HG03196 (cell line): ENCODE measurements around the gene CADM2.

Source experiments
- ATAC-seq: cut with Tn5 transposase; IDR thresholded peaks from one replicate; pipeline ENCODE4 v1.9.1; 2021; ENCODE audit not compliant: unreplicated experiment

The CADM2 gene

DNA sequence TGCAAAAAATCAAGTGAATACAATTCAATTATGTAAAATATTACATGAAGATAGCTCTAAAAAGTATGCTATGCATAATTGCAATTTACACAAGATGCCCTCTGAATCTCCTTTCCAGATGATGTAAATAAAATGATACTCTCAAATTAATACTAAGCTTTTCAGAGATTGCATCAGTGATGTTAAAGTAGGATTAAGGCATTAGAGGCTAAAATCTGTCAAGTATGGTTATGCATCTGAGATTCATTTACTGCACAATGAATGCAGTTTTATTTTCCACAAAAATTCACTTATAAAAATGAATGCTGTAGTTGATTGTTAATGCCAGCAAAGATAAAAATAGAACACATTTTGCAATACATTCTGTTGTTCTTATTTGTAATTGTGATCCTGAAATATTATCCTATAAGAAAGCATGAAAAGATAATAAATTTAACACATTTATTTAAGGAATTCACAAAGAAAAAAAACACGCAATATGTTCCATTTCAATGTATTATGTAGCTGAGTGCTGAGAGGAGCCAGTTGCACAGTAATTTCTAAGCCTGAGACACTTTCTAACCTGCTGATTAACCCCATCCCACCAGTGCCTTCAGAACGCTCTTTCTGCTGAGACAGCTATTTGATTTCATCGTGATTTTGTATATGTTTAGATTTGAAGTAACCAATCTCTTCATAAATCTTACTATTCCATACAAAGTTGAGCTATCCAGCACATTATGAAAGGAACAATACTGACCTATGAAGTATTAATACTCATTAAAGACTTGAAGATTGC lies 224.4 kb downstream of the CADM2 start:
- ATAC-seq, result no peak

DNA sequence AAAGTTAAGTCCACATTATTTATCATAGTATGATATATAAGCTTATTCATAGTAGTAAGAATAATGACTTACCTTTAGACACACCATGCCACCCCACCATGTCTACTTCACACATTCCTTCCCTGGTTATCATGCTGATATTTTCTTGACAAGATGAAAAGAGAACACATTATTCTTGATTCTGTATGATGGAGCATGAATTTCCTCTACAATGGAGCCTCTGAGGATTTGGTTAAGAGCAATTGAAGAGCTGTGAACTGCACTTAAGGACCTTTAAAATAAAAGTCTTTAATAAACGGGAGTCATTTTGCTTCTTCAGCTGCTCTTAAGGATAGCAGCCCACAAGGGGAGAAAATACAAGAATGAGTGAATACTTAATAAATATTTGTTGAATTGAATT lies 226.7 kb downstream of the CADM2 start:
- ATAC-seq, result no peak

DNA sequence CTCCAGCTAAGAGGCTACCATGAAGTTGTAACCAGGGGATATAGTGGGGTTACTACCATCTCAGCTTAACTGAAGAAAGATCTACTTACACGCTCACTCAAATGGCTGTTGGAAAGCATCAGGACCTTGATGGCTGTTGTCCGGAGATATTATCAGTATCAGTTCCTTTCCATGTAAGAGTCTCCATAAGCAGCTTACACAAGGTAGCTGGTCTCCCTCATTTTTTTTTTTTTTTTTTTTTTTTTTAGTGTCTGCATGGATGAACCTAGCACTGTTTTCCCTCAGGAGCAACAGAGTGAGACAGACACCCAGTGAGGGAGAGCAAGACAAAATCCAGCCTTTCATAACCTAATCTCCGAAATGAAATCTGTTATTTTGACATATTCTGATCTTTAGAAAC lies 230.9 kb downstream of the CADM2 start:
- no peak for ATAC-seq

DNA sequence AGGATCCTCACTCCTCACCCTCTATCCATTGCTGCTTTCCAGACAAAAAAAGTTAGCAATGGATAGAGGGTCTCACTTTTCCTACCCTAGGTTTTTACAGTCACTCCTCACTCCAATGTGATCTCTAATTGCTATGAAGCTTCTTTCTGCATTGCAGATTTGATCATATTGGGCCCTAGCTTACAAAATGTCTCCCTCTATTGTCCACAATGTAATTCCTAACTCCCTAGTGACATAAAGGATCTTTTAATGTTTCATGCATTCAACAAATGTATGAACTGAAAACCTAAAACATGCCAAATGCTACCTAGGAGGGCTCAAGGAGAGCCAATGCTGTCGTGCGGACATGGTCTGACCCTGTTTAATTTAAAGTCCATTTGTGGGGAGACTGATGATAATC lies 234.8 kb downstream of the CADM2 start:
- ATAC-seq, result no peak

DNA sequence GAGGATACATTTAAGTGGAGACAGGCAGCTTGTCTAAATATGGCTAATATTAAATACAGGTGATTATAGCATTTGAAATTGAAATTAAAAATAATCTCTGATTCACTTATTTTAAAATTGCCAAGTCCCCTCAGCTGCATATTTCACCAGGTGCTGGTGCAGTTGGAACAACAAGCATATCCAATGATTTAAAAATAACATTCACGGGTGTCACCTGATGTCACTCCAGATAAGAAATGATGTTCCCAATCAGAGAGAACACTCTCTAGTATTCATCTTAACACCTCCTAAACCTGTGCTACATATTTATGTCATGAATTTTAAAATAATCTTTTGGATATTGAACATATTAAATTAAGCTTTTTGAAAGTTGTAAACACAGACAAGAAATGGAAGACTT lies 249.9 kb downstream of the CADM2 start:
- no peak for ATAC-seq

DNA sequence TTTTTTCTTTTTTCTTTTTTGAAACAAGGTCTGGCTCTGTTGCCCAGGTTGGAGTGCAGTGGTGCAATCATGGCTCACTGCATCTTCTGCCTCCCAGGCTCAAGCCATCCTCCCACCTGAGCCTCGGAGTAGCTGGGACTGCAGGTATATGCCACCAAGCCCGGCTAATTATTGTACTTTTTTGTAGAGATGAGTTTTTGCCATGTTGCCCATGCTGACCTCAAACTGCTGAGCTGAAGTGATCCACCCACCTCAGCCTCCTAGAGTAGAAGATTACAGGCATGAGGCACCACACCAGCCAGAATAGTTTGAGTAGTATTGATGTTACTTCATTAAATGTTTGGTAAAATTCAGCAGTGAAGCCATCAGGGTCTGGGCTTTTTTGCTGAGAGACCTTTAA lies 251.8 kb downstream of the CADM2 start:
- no peak for ATAC-seq

DNA sequence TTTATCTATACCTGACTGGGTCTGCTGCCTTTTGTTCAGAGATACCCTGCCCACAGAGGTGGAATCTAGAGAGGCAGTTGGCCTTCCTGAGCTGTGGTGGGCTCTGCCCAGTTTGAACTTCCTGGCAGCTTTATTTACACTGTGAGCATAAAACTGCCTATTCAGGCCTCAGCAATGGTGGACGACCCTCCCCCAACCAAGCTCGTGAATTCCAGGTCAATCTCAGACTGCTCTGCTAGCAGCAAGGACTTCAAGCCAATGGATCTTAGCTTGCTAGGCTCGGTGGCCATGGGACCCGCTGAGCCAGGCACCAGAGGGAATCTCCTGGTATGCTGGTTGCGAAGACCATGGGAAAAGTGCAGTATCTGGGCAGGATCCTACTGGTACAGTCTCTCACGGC lies 270.2 kb downstream of the CADM2 start:
- no peak for ATAC-seq

DNA sequence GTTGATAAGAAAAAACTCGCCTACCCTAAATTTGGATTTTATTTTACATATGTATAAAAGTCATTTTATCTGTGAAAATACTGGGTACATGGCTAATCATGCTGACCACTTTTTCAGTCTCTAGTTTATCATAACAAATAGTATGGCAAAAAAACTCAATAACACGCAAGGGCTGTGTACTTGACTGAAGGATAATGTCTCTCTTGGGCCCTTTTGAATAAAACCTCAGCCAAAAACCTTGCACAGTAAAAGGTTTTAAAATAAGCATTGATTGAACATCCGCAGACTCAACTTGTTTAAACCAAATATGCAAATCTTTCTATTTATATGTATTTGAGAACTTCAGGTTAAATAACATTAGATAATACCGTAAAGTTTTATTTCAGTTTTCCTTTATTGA lies 285.3 kb downstream of the CADM2 start:
- ATAC-seq, result no peak

DNA sequence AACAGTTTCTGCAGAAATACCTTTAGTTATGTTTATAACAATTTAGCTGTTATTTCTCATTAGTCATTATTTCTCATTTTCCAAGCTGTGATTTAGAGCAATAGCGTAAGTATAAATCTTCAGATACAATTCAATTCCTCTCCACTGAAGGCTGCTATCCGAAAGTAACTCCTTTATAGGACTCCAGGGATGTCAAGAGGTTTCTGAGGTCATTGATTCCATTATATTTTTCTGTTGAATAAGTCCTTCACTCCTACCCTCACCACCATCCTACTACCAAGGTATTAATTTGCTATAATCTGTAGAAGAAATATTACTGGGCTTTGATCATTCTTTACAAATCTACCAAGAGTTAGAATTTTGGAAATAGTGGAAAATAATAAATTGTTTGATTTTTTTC lies 285.7 kb downstream of the CADM2 start:
- no peak for ATAC-seq

DNA sequence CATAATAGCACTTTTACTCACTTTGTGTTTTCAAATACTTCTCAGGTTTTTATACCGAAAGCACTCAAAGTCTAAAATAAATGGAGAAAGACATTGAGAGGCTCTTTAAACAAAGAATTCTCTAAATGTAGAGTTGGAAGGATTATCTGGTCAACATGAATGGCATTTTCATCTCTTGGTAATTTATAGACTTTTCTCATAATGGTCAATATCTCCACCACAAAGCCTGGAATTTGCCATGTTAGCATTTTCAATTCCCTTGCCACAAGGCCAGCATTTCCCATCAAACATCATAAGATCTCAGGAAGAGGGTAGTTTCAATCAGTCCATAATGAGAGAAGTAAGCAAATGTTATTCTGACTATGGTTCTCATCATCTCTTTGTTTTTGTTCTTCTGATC lies 293.0 kb downstream of the CADM2 start:
- no peak for ATAC-seq

DNA sequence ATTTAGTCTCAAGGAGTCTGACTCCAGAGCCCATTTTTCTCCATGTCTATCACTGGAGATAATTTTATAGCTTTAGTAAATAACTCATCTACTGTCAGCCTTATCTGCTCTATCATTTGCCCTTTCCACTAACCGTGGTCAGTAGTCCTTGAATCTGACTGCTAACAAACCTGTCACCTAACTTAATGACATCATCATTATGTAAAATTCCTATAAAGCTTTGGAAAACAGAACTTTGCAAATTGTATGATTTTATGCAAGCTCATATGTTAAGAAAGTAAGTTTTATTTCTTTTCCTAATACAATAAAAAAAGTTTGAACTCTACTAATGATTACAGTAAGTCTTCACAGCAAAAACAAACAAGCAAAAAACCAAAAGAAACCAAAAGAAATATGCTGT lies 293.9 kb downstream of the CADM2 start:
- no peak for ATAC-seq

DNA sequence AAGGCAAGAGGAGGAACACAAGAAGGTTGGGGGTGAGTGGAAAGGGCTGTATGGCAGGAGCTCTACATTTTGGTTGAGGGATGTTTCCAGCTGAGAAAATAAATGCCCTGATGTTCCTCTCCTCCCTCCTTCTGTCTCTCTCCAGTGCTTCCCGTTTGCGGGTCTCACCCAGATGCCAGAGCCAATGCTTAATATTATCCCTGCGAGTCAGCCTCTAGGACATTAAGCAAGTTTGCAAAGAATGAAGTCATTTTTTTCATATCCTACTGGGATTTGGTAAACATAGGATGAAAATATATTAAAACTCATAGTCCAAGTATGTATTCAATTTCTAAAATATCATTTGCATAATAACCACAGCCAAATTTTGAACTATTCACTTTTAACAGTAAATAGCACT lies 295.9 kb downstream of the CADM2 start:
- no peak for ATAC-seq

DNA sequence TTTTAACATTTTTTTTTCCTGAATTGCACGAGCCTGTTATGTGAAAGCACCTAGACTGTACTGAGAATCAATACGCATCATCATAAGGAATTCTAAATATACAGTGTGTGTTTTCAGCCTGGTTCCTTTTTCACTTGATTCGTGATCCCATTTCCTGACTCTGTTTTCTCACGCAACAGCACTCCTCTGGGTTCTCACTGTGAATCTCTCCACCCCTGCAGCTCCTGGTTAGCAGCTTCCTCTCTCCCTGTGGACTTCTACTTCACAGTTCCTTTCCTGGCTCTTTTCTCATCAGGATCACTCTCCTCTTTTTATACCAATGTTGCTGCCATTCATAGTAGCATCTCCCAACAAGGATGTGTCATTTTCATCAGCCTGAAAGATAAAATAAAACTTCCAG lies 297.2 kb downstream of the CADM2 start:
- ATAC-seq, result no peak

DNA sequence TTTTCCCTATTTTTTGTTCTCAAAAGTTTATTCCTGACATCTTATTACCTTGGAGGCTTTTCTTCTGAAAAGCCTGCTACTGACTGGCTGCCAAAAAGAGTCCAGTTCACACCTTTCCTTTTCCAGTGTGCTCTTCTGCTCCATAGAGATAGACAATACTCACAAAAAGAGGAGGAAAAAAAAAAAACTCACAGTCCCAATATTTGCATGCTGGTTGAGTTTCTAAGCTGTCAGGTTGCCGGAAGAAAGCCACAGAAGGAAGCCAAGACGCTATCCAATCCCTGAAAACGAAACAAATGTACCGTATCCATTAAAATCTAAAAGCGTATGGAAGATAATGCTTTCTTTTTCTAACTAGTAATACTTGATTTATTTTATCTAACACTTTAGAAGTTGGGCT lies 299.5 kb downstream of the CADM2 start:
- ATAC-seq, result no peak

DNA sequence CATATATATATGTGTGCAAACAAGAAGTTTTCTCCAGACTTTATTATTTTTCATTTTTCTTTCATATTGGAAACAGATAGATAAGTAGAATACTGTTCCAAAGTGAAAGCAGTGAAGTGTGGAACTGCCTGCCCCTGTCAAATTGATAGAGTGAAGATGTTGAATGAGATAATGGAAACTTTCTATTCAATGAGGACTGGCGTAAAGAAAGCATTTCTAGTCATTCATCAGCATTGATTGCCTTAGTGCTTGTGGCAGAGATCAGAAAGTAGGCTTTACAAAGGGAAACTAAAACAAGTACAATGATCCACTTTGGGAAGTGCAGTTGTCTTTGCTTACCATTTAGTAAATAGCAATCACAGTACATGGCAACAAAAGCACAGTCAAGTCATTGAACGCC lies 300.0 kb downstream of the CADM2 start:
- no peak for ATAC-seq

DNA sequence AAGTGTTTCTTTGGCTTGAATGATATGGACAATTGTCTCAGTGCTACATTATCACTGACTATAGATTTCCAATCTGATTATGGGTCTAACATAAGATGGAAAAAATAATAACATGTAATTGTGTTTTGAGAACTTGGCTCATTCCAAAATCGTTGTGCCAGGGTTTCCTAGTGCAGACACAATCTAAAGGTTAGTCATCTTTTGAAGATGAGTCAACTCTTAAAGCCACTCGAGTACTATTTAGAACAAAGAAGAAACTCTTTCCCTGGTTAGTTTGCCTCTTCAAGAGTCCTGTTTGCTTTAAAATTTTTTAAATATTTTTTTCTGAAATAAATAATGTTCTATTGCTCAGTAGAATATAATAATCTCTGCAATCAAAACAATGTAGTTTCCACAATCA lies 301.0 kb downstream of the CADM2 start:
- ATAC-seq, result no peak

DNA sequence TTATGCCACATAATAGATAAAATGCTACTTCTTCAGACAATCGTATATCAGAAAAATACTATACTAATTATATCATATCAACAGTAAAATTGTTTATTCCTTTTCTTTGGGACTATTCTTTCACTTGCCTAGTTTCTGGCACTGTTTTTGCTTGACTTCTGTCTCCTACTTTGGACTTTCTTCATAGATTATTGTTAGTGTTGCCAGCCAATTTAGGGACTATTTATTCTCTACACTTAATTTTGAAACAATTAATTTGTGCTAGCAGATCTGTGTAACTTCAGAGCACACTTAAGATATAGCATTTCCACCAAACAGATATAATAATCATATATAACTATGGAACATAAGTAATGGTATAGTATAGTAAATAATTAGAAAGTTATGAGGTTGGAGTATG lies 305.6 kb downstream of the CADM2 start:
- ATAC-seq, result no peak

DNA sequence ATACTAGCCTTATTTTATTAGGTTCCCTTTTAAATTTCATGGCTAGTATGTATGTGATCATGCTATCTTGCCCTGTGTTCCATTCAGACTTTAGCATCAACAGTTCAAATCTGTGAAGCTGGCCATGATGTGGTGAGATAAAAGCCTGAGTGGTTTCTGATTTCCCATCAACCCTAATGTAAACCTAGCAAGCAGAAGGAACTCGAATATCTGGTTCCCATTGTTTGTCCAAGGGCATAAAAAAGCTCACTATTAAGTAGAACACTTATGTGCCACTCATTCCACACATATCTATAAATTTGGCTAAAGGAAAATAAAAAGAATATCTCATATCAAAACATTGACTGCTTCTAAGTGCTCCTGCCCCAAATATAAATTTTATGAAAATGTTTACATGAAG lies 311.7 kb downstream of the CADM2 start:
- no peak for ATAC-seq

DNA sequence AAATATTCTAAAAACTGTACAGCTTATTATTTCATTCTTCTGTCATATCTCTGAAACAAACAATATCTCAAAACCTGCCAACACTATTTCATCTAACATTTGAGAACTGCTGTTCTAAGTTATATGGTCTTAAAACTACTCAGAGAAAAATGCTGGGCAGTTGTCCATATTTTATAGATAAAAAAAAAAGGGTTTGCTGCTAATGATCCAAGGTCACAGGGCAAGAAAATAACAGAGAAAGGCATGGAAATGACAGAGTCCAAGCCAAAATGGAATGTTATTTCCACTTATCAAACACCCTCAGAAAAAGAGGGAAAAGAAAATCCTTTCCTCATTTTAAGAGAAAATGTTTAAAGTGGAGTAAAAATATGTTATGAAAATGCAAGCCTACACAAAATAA lies 313.1 kb downstream of the CADM2 start:
- ATAC-seq, result no peak

DNA sequence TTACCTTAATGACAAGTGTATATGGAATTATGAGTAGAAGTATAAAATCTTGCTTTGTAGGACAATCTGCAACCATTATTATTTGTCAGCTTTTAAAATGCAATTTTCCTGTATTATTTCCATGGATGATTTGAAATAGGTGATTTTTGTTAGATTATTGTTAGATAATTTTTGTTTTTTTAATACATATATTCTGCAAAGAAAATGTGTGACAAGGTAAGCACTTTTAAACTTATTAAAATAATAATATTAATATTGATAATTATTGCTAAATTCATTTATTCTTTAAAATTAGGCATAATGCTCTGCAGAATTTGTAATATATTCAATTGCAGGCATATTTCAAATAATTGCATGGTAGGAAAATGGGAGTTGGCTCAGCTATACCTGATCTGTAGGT lies 329.5 kb downstream of the CADM2 start:
- ATAC-seq, result no peak

DNA sequence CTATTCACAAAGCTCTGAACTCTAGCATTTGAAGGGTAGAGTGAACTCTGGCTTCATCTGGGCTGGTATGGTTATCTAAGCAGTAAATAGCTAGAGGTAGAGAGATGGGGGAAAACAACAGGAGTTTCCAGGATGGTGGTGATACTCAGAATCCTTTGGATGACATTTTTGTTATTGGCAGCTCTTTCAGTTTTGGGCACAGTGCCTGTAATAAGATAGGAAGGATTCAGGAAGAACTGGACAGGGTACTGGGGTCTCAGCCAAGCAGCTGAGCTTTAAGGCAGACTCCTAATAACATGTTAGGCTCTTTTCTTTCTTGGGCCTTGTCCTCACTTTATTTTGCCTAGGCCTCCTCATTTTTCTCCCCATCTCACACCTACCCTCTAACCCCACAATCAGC lies 338.5 kb downstream of the CADM2 start:
- no peak for ATAC-seq

DNA sequence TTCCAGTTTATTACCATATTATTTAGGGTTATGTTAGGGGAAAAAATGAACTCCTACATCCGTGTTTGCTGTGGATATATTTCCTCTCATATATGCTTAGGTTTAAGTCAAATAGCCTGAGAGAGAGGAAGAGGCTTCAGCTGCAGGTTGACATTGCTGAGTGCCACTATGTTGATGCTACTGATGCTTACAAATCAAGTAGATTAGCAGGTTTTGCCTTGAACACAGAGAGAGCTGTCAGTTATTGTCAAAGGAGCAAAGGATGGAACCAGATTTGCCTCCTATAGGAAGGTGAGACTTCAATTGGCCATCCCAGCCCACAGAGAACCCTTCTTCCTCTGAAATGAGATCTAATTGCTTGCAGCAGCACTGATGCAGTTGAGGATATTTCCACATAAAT lies 339.2 kb downstream of the CADM2 start:
- ATAC-seq, result no peak

DNA sequence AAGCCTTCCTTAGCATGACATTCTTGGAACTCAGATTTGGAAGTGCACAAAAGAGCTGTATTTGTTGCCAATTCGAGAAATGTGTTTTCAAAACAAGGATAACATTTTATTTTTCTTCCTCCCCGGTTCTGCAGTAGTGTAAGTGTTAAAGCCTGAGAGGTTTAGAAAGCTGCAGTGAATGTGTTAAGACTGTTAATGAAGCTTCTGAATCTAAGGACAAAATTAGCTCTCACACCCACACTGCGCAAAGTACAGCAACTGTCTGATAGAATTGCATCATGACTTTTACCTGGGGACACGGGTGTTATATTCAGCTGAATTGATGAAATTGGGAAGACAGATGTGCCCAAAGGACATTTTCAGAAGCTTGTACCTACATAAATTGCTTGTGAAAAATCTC lies 344.4 kb downstream of the CADM2 start:
- no peak for ATAC-seq
